ENCODE results near the gene TMA7B.

The TMA7B gene

GRCh38 chr22:39979048-39979447, 18.9 kb downstream of the TMA7B start:
- TF ChIP-seq CTCF (IDR thresholded peaks at IDR 0.05; ENCODE audit: low read length) (no peak), EZH2phosphoT487 (IDR thresholded peaks at IDR 0.05; ENCODE audit: low read length) (no peak), EZH2 (optimal IDR thresholded peaks at IDR 0.05; ENCODE audit: low read depth, low read length) (no peak)
- H3F3A ChIP-seq (ENCODE audit: insufficient read depth, low read length), result no peaks in the 10 kb centered on the region
- no peak overlapping the region for H3K4me3 ChIP-seq (ENCODE audit: low read length)
- H3K9ac ChIP-seq (ENCODE audit: low read length), result no peak overlapping the region
- no peaks in the 10 kb centered on the region for H3K4me1 ChIP-seq (ENCODE audit: low read length)
- H3K9me3 ChIP-seq (replicated peaks; ENCODE audit: insufficient read depth, low read length), result no peaks in the 10 kb centered on the region
- no peak overlapping the region for H2AFZ ChIP-seq (ENCODE audit: low read length)
- H3K9me2 ChIP-seq (replicated peaks; ENCODE audit: insufficient read depth, low read length), result no peaks in the 10 kb centered on the region
- no peak overlapping the region for H3K4me2 ChIP-seq (ENCODE audit: low read depth, low read length)
- no peaks in the 10 kb centered on the region for H3K36me3 ChIP-seq (replicated peaks; ENCODE audit: insufficient read depth, low read length)
- H3K27ac ChIP-seq (ENCODE audit: low read length), result no peak overlapping the region
- no peak for DNase-seq
- no peaks in the 10 kb centered on the region for H3K79me2 ChIP-seq (ENCODE audit: low read length)
- no peaks in the 10 kb centered on the region for H4K20me1 ChIP-seq (ENCODE audit: insufficient read depth, low read length)
- H3K27me3 ChIP-seq (replicated peaks; ENCODE audit: insufficient read depth, low read length), result no peaks in the 10 kb centered on the region

GRCh38 chr22:39979458-39979857, 19.3 kb downstream of the TMA7B start:
- Histone ChIP-seq H3K4me3 (ENCODE audit: low read length) (no peak overlapping the region), H3K79me2 (ENCODE audit: low read length) (no peaks in the 10 kb centered on the region), H2AFZ (ENCODE audit: low read length) (no peak overlapping the region), H3K27me3 (replicated peaks; ENCODE audit: insufficient read depth, low read length) (no peaks in the 10 kb centered on the region), H3F3A (ENCODE audit: insufficient read depth, low read length) (no peaks in the 10 kb centered on the region), H3K4me1 (ENCODE audit: low read length) (no peaks in the 10 kb centered on the region), H3K9ac (ENCODE audit: low read length) (no peak overlapping the region), H3K27ac (ENCODE audit: low read length) (no peak overlapping the region), H4K20me1 (ENCODE audit: insufficient read depth, low read length) (no peaks in the 10 kb centered on the region), H3K9me2 (replicated peaks; ENCODE audit: insufficient read depth, low read length) (no peaks in the 10 kb centered on the region), H3K9me3 (replicated peaks; ENCODE audit: insufficient read depth, low read length) (no peaks in the 10 kb centered on the region), H3K36me3 (replicated peaks; ENCODE audit: insufficient read depth, low read length) (no peaks in the 10 kb centered on the region), H3K4me2 (ENCODE audit: low read depth, low read length) (no peak overlapping the region)
- DNase-seq, result no peak
- TF ChIP-seq CTCF (IDR thresholded peaks at IDR 0.05; ENCODE audit: low read length) (no peak), EZH2 (optimal IDR thresholded peaks at IDR 0.05; ENCODE audit: low read depth, low read length) (no peak), EZH2phosphoT487 (IDR thresholded peaks at IDR 0.05; ENCODE audit: low read length) (no peak)

GRCh38 chr22:39980596-39980995, 20.4 kb downstream of the TMA7B start:
- no peaks in the 10 kb centered on the region for H3K36me3 ChIP-seq (replicated peaks; ENCODE audit: insufficient read depth, low read length)
- H3K9me2 ChIP-seq (replicated peaks; ENCODE audit: insufficient read depth, low read length), result no peaks in the 10 kb centered on the region
- no peak overlapping the region for H3K4me2 ChIP-seq (ENCODE audit: low read depth, low read length)
- no peak overlapping the region for H3K27ac ChIP-seq (ENCODE audit: low read length)
- H4K20me1 ChIP-seq (ENCODE audit: insufficient read depth, low read length), result no peaks in the 10 kb centered on the region
- H3K79me2 ChIP-seq (ENCODE audit: low read length), result no peaks in the 10 kb centered on the region
- H3K9me3 ChIP-seq (replicated peaks; ENCODE audit: insufficient read depth, low read length), result no peaks in the 10 kb centered on the region
- H2AFZ ChIP-seq (ENCODE audit: low read length), result no peak overlapping the region
- H3K27me3 ChIP-seq (replicated peaks; ENCODE audit: insufficient read depth, low read length), result no peaks in the 10 kb centered on the region
- no peak for DNase-seq
- TF ChIP-seq CTCF (IDR thresholded peaks at IDR 0.05; ENCODE audit: low read length), result no peak
- TF ChIP-seq EZH2 (optimal IDR thresholded peaks at IDR 0.05; ENCODE audit: low read depth, low read length), result no peak
- TF ChIP-seq EZH2phosphoT487 (IDR thresholded peaks at IDR 0.05; ENCODE audit: low read length), result no peak
- no peak overlapping the region for H3K4me3 ChIP-seq (ENCODE audit: low read length)
- peaks cover 2% of the 10 kb centered on the region; the same call in 1 of the 2 replicates for H3F3A ChIP-seq (ENCODE audit: insufficient read depth, low read length)
- H3K9ac ChIP-seq (ENCODE audit: low read length), result no peak overlapping the region
- H3K4me1 ChIP-seq (ENCODE audit: low read length), result peaks cover 6% of the 10 kb centered on the region
